GM19328 (cell line): ENCODE data around the gene BTF3L4.

Experiments
- ATAC-seq: cut with Tn5 transposase; IDR thresholded peaks from one replicate; pipeline ENCODE4 v1.9.1; 2021; ENCODE audit warnings: mild to moderate bottlenecking, moderate library complexity; ENCODE audit not compliant: unreplicated experiment

Gene BTF3L4

DNA sequence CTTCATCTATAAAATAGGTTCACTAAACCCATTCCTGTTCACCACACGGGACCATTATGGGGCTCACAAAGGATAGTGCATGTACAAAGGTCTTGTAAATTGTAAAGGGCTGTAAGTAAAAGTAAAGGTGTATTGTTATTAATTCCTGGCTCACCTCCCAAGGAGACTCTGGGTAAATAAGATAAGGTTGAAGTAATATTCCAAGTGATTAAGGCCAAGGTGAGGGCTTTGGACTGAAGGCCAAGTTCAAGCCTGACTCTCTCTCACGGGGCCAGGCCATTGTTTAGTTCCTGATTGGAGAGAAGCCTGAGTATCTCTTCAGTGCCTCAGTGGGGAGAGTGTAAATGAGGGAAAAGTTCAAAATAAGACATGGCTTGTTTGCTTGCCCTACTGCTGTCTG, 66.3 kb downstream of the BTF3L4 start:
- no peak for ATAC-seq

DNA sequence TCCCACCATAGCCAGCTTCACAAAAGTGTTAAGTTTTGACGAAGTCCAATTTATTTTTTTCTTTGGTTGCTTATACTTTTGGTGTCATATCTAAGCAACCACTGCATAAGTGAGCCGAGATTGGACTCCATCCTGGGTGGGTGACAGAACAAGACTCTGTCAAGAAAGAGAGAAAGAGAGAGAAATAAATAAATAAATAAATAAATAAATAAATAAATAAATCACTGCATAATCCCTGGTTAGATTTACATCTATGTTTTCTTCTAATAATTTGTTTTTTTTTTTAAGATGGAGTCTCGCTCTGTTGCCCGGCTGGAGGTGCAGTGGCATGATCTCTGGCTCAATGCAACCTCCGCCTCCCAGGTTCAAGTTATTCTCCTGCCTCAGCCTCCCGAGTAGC, 67.5 kb downstream of the BTF3L4 start:
- no peak for ATAC-seq

DNA sequence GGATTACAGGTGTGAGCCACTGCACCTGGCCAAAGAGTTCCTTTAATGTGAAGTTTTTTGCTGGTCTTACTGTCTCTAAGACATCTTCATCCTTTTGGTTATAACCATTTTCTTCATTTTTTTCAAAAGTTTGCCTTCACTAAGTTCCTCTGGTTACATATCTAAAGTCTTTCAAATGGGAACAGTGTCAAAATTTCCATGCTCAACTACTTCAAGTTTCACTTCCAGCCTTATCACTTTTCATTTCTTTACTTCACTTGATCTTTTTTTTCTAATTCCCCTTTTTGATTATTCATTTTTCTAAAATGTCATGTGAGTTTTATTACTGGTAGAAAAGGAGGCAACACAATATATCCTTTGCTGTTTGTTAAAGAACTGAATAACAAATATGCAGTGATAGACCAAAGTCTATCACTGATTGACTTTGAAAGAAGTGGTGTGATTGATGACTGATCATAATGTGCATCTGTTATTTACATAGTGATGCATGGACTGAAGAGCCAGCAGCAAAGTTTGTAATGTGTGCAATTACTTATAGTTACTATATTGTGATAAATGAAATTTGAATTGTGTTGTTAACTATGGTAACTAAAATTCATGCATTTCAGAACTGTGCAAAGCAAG, 69.8 kb downstream of the BTF3L4 start:
- no peak for ATAC-seq

DNA sequence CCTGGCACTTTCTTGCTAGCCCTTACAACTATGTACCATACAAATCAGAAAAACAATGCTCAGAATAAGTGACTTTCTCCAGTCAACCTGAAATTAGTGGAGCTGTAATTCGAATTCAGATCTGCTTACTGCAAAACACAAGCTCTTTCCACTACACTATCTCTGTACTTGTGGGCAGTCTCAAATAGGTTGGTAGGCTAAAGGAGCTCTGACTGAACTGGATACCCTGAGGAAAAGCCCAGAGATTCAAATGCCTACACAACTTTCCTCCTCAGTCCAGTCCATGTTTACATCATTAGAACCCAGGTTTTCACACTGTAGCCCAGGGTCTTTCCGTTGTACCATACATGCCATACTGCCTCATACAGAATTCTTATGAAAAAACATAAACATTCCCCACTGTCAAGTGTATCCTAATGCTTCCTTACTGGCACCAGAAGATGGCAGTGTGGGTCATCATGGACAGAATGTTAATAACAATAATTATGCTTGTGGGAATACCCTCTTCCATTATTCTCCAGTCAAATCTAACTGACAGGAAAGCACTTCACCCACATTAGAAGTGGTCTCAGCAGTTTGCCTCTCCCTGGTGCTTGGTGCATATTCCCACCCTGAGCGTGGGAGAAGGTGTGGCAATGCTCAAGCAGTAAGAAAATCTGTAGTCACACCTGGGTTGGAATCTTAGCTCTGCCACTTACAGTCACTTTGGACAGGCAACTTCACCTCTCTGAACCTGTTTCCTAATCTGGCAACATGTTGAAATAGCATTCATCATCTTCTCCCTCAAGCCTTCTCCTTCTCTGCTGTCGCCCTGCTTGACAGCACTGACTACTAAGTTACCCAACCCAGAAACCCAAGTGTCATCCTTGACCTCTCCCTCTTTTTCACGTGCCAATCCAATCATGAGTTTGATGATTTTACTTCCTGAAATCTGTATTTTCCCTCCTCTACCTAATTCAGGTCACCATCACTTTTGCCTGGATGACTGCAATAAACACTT, 71.4 kb downstream of the BTF3L4 start:
- no peak for ATAC-seq

DNA sequence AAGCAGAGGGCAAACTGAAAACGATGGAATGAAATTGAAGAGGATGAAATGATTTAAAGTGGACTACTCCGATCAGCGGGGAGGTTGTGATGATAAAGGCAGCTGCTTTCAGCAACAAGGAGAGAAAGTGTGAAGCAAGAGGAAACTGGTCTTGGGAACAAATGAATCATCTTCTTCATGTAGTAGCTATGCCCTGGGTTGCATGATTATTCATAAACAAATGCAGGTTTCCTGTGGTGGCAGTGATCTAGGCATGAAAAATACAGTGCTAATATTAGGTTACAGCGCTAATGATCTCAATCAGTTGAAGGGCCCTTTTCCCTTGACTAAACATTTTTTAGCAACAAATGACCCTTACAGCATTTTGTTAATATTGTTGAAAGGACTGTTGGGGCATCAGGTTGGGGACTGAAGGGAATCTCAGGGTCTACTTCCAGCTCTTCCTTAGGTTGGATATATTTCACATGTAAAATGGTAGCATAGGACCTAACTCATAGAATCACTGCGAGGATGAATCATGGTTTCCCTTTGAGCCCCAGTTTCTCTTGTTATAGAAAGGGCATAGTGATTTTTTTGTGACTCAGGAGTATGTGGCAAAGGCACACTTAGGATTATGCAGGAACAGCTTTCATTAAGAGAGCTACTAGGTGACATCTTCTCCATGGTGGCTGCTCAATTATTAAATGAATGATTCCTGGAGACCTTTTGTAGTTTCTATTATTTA, 83.9 kb downstream of the BTF3L4 start:
- no peak for ATAC-seq
